ENCODE results near the gene SIK3. TPM values are rescaled to one million over a fixed set of nuclear protein-coding genes. Genes with fewer than 3 reads are reported as not detected.

Gene SIK3
- total and polyA plus RNA-seq, 8 donors, result 11.1 to 27.3 (median 24.0) TPM

- intact Hi-C loops (cut with DNase I), result no loop called here
- no peak for TF ChIP-seq CTCF (IDR thresholded peaks at IDR 0.05)
- no peak for ATAC-seq
- Histone ChIP-seq H3K36me3 (no peaks in the 10 kb centered on the region), H3K27ac (no peak overlapping the region), H3K27me3 (no peaks in the 10 kb centered on the region), H3K9me3 (no peaks in the 10 kb centered on the region), H3K4me3 (no peak overlapping the region), H3K4me1 (peaks cover 0 to 12% (median 5%) of the 10 kb centered on the region in 3 donors)
- no peak for FAIRE-seq
- DNase-seq, result no peak
- 96 to 97% methylated on average over 3 of the region's 3 CpGs for WGBS, 2 donors
Observed at GRCh38 chr11:116933961-116934360, 164.3 kb downstream of the SIK3 start.

- Histone ChIP-seq H3K36me3 (no peaks in the 10 kb centered on the region), H3K4me3 (no peak overlapping the region), H3K4me1 (peaks cover 0 to 12% (median 5%) of the 10 kb centered on the region in 3 donors), H3K27me3 (no peaks in the 10 kb centered on the region), H3K9me3 (no peaks in the 10 kb centered on the region), H3K27ac (no peak overlapping the region)
- no peak for TF ChIP-seq CTCF (IDR thresholded peaks at IDR 0.05)
- DNase-seq (no peak), FAIRE-seq (no peak), ATAC-seq (no peak)
- intact Hi-C loops (cut with DNase I), result no loop called here
- 84 to 90% methylated on average over 7 of the region's 7 CpGs for WGBS, 2 donors
Observed at GRCh38 chr11:116932181-116932580, 166.0 kb downstream of the SIK3 start.

- Histone ChIP-seq H3K36me3 (no peaks in the 10 kb centered on the region), H3K27me3 (no peaks in the 10 kb centered on the region), H3K4me3 (no peak overlapping the region), H3K27ac (no peak overlapping the region), H3K9me3 (no peaks in the 10 kb centered on the region), H3K4me1 (peaks cover 0 to 12% (median 5%) of the 10 kb centered on the region in 3 donors)
- peak in 2 of 4 donors; percentile 23 to 33 for ATAC-seq
- 77 to 80% methylated on average over 7 of the region's 7 CpGs for WGBS, 2 donors
- DNase-seq, result no peak
- no peak for TF ChIP-seq CTCF (IDR thresholded peaks at IDR 0.05)
- no peak for FAIRE-seq
- intact Hi-C loops (cut with DNase I), result no loop called here
Observed at GRCh38 chr11:116931206-116931953, 166.8 kb downstream of the SIK3 start.

- peak overlapping the region in 1 of 4 donors; percentile 2 for H3K4me3 ChIP-seq
- 70 to 75% methylated on average over 2 of the region's 2 CpGs for WGBS, 2 donors
- intact Hi-C loops (cut with DNase I), result no loop called here
- no peak for TF ChIP-seq CTCF (IDR thresholded peaks at IDR 0.05)
- no peak for DNase-seq
- no peaks in the 10 kb centered on the region for H3K27me3 ChIP-seq
- ATAC-seq, result peak in 2 of 4 donors; percentile 11 to 20
- peak overlapping the region in 1 of 4 donors; percentile 23 for H3K27ac ChIP-seq
- FAIRE-seq, result no peak
- H3K4me1 ChIP-seq, result peaks cover 0 to 12% (median 5%) of the 10 kb centered on the region in 3 donors
- no peaks in the 10 kb centered on the region for H3K9me3 ChIP-seq
- no peaks in the 10 kb centered on the region for H3K36me3 ChIP-seq
Observed at GRCh38 chr11:116930586-116930985, 167.6 kb downstream of the SIK3 start.

GRCh38 chr11:116930177-116930576 lies 168.1 kb downstream of the SIK3 start:
- Histone ChIP-seq H3K4me1 (peaks cover 0 to 12% (median 5%) of the 10 kb centered on the region in 3 donors), H3K27ac (peak overlapping the region in 1 of 4 donors; percentile 23), H3K4me3 (peak overlapping the region in 1 of 4 donors; percentile 2), H3K27me3 (no peaks in the 10 kb centered on the region), H3K36me3 (no peaks in the 10 kb centered on the region), H3K9me3 (no peaks in the 10 kb centered on the region)
- ATAC-seq (peak in 3 of 4 donors; percentile 19 to 52 (median 38)), DNase-seq (no peak), FAIRE-seq (no peak)
- intact Hi-C loops (cut with DNase I), result no loop called here
- WGBS, 2 donors, result 37 to 38% methylated on average over 4 of the region's 4 CpGs
- TF ChIP-seq CTCF (IDR thresholded peaks at IDR 0.05), result no peak
